Body of pancreas (tissue), 4 donors: ENCODE results near the gene CCNH. TPM values are rescaled to one million over a fixed set of nuclear protein-coding genes. Genes with fewer than 3 reads are reported as not detected.
A peak's percentile ranks its signal among the peaks of the same experiment; 100 is the strongest.

ENCODE experiments used
- ATAC-seq: fragments of 150-250 bp; one replicate; pipeline ENCODE4 v1.9.1; 2016
- DNase-seq, 4 donors: peaks; one replicate each; pipeline ENCODE4 v3.0.0-alpha.2; 2019
- H3K27ac ChIP-seq, 4 donors: fragments of 200-600 bp; sonication (generic); 1 replicate in 3 of 4; 2 replicates in 1 of 4; pipeline versions ENCODE4 v1.5.1 to v1.6.1; 2016 to 2019; ENCODE audit warnings: mild to moderate bottlenecking in 1 of 4, mixed read lengths in 1 of 4, moderate library complexity in 1 of 4
- H3K27me3 ChIP-seq, 2 donors: fragments of 200-600 bp; sonication (generic); one replicate each; pipeline ENCODE4 v1.6.0; 2016; ENCODE audit warnings: mild to moderate bottlenecking in 1 of 2
- H3K36me3 ChIP-seq, 2 donors: fragments of 200-600 bp; sonication (generic); replicated peaks in 1 of 2; 2 replicates each; pipeline ENCODE4 v1.5.1; 2016; ENCODE audit warnings: low read depth in 2 of 2; ENCODE audit not compliant: insufficient read depth in 1 of 2
- H3K4me1 ChIP-seq: fragments of 200-600 bp; sonication (generic); one replicate; pipeline ENCODE4 v1.6.0; 2016
- H3K4me3 ChIP-seq, 2 donors: fragments of 200-600 bp; sonication (generic); 1 replicate in 1 of 2; 2 replicates in 1 of 2; pipeline ENCODE4 v1.5.1; 2016 to 2019
- H3K9me3 ChIP-seq, 3 donors: fragments of 200-600 bp; sonication (generic); 1 replicate in 2 of 3; 2 replicates in 1 of 3; pipeline ENCODE4 v1.5.1; 2016
- CTCF ChIP-seq, 7 experiments: fragments of 450-650 bp in 4 of 7; fragments of 200-600 bp in 3 of 7; sonication (generic) in 3 of 7; IDR thresholded peaks; one replicate each; pipeline ENCODE4 v1.5.1; 2016 to 2019; ENCODE audit warnings: antibody characterized with exemption in 7 of 7
- POLR2A ChIP-seq, 3 donors: fragments of 450-650 bp; IDR thresholded peaks; one replicate each; pipeline ENCODE4 v1.6.1; 2016; ENCODE audit warnings: antibody characterized with exemption in 3 of 3, mild to moderate bottlenecking in 2 of 3
- WGBS, 2 donors: methylation state at CpG; one replicate each; pipeline ENCODE4 v1.1.5; 2017; 5-methylcytosine and 5-hydroxymethylcytosine counted together
- intact Hi-C: fragments of 100-400 bp; cut with DNase I; formaldehyde crosslinking; loops from one replicate; pipeline ENCODE4 v1.15.1; 2023
- total RNA-seq, 2 donors: library from RNA; depleted of rRNA; stranded (reverse); fragments of >200 nt; gene quantifications; one replicate each; pipeline ENCODE4 v1.1.0, GENCODE V29; 2016

CCNH gene
- total RNA-seq, 2 donors from 2014 or later, result 107 to 152 TPM

- Histone ChIP-seq H3K27ac (peak overlapping the region in 2 of 4 donors; percentile 4 to 36), H3K36me3 (peaks cover 0 to 20% of the 10 kb centered on the region in 2 donors)
- 90 to 93% methylated on average over 14 of the region's 14 CpGs for WGBS, 2 donors
Measured at GRCh38 chr5:87389296-87390034, 23.3 kb downstream of the CCNH start.

GRCh38 chr5:87388129-87388528 lies 24.6 kb downstream of the CCNH start:
- no peak for DNase-seq
- TF ChIP-seq POLR2A (IDR thresholded peaks at IDR 0.05), result no peak
- no peak for TF ChIP-seq CTCF (IDR thresholded peaks at IDR 0.05)
- intact Hi-C loops, result no loop called here
- H3K27me3 ChIP-seq, result no peaks in the 10 kb centered on the region
- H3K9me3 ChIP-seq, result no peaks in the 10 kb centered on the region
- no peak for ATAC-seq
- 80 to 81% methylated on average over 2 of the region's 2 CpGs for WGBS, 2 donors
- peaks cover 0 to 20% of the 10 kb centered on the region in 2 donors for H3K36me3 ChIP-seq
- H3K4me3 ChIP-seq, result no peak overlapping the region
- no peak overlapping the region for H3K27ac ChIP-seq
- peaks cover 25% of the 10 kb centered on the region for H3K4me1 ChIP-seq

More at GRCh38 chr5:87389296-87390034, 23.3 kb downstream of the CCNH start:
- DNase-seq, result no peak
- no peak overlapping the region for H3K4me3 ChIP-seq
- no peaks in the 10 kb centered on the region for H3K27me3 ChIP-seq
- intact Hi-C loops, result no loop called here
- H3K4me1 ChIP-seq, result peaks cover 33% of the 10 kb centered on the region
- no peak for ATAC-seq
- TF ChIP-seq POLR2A (IDR thresholded peaks at IDR 0.05) (no peak), CTCF (IDR thresholded peaks at IDR 0.05) (no peak)
- no peaks in the 10 kb centered on the region for H3K9me3 ChIP-seq

GRCh38 chr5:87385802-87386201 lies 26.9 kb downstream of the CCNH start:
- Histone ChIP-seq H3K27me3 (no peaks in the 10 kb centered on the region), H3K9me3 (no peaks in the 10 kb centered on the region), H3K4me3 (no peak overlapping the region), H3K36me3 (peaks cover 0 to 10% of the 10 kb centered on the region in 2 donors), H3K27ac (no peak overlapping the region), H3K4me1 (peaks cover 5% of the 10 kb centered on the region)
- WGBS, 2 donors, result 69 to 71% methylated on average over 2 of the region's 2 CpGs
- TF ChIP-seq POLR2A (IDR thresholded peaks at IDR 0.05) (no peak), CTCF (IDR thresholded peaks at IDR 0.05) (no peak)
- ATAC-seq, result no peak
- intact Hi-C loops, result no loop called here
- DNase-seq, result no peak

- Histone ChIP-seq H3K27me3 (no peaks in the 10 kb centered on the region), H3K4me3 (no peak overlapping the region), H3K4me1 (no peaks in the 10 kb centered on the region), H3K27ac (no peak overlapping the region), H3K36me3 (peaks cover 0 to 6% of the 10 kb centered on the region in 2 donors), H3K9me3 (no peaks in the 10 kb centered on the region)
- no peak for ATAC-seq
- 92 to 97% methylated on average over 1 of the region's 1 CpG for WGBS, 2 donors
- no peak for TF ChIP-seq POLR2A (IDR thresholded peaks at IDR 0.05)
- no peak for TF ChIP-seq CTCF (IDR thresholded peaks at IDR 0.05)
- intact Hi-C loops, result no loop called here
- no peak for DNase-seq
Measured at GRCh38 chr5:87383216-87383615, 29.5 kb downstream of the CCNH start.

- Histone ChIP-seq H3K36me3 (peaks cover 0 to 5% of the 10 kb centered on the region in 2 donors), H3K27me3 (no peaks in the 10 kb centered on the region), H3K9me3 (no peaks in the 10 kb centered on the region), H3K27ac (no peak overlapping the region), H3K4me3 (no peak overlapping the region), H3K4me1 (no peaks in the 10 kb centered on the region)
- intact Hi-C loops, result no loop called here
- TF ChIP-seq POLR2A (IDR thresholded peaks at IDR 0.05) (no peak), CTCF (IDR thresholded peaks at IDR 0.05) (no peak)
- ATAC-seq (no peak), DNase-seq (no peak)
- WGBS, 2 donors, result 90 to 100% methylated on average over 1 of the region's 1 CpG
Measured at GRCh38 chr5:87382224-87382623, 30.5 kb downstream of the CCNH start.
